Dedifferentiated amniotic fluid mesenchymal stem cell (primary cell): ENCODE measurements around the gene TAF1.
A peak's percentile ranks its signal among the peaks of the same experiment; 100 is the strongest.
"Not testable (repeated sequence)": the region's sequence is repeated elsewhere in the genome, so short reads cannot be mapped to it uniquely, and the experiment has no call there.

ENCODE experiments used
- DNase-seq: peaks from one replicate; pipeline ENCODE4 v3.0.0-alpha.2; 2016; ENCODE audit errors: extremely low spot score

TAF1 gene

GRCh38 chrX:71509289-71509688 lies 143.1 kb downstream of the TAF1 start:
- no peak for DNase-seq

DNA sequence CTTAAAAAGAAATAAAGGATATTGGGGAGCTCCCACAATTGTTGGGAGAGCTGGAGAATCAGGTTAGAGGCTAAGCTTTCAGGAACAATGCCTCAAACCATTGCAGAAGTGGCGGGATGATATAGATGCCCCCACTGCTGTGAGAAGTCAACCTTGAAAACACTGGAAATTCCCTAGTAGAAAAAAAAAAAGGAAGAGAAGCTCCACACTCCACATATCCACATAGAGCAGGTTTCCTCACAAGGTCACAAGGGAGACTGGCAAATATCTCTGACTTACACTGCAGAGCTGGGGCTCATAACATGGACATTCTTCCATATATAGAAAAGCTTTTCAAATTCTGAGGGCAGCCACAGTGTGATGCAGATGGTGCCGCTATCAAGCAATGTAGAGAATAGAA lies 144.0 kb downstream of the TAF1 start:
- no peak for DNase-seq

- not testable (repeated sequence) for DNase-seq
Measured at GRCh38 chrX:71513731-71514130, 147.6 kb downstream of the TAF1 start.

DNA sequence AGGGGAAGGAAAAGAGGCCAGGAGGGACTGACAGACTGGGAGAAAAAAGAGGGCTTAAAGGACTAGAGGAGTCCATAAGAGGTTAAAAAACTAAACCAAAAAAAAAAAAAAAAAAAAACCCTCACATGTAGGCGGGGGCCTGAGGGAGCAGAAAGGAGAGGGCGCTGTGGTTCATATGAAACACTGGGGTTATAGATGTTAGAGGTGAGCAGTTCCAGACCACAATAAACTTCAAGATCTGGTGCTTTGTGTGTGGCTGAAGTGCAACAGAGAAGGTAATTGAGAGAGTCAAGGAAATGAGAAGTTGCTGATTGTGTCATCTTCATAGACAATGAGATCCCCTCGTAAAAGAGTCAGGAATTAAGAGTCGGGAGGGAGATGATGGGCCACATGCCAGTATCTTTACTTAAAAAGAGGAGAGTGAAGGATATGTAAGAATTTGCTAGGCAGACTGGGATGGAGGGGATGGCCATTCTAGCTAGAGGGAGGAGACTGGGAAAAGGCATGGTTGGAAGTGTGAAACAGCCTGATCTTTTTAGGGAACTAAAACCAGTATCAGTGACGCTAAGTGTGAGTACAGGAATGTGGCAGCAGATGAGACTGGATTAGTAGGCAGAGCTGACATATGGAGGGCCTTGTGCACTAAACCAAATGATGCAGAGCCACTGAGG lies 148.3 kb downstream of the TAF1 start:
- no peak for DNase-seq

DNA sequence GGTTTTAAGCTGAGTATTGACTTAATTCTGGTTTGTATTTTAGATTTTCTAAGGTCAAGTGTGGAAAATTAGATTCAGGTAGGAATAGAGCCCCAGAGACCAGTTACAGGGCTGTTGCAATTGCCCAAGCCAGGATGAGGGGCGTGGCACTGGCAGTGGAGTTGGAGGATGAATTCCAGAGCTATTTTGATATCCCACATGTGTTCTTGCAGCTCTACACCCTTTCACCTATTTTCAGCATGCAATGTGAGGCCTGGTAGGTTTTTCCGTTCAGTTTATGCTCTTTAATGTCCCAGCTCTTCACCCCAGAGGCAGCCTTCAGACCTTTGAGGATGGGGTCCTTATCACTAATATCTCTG lies 148.9 kb downstream of the TAF1 start:
- peak; percentile 47 for DNase-seq
